ENCODE measurements around the gene VEGFA.

The VEGFA gene

GRCh38 chr6:43834528-43835155 is 64.6 kb downstream of the VEGFA start:
- FAIRE-seq (no peak), DNase-seq (ENCODE audit: insufficient read length, low spot score) (no peak)
- no peak for TF ChIP-seq POLR2A (IDR thresholded peaks at IDR 0.05; ENCODE audit: low read depth, low read length)

- TF ChIP-seq POLR2A (IDR thresholded peaks at IDR 0.05; ENCODE audit: low read depth, low read length): no peak
- no peak for DNase-seq (ENCODE audit: insufficient read length, low spot score)
- FAIRE-seq: no peak
Measured at GRCh38 chr6:43835872-43836419, 65.9 kb downstream of the VEGFA start.
